Hematopoietic multipotent progenitor cell treated with erythropoietin and hydrocortisone succinate and interleukin-3 and kit ligand, for 6 days (in vitro differentiated cells): Measurements from ENCODE around the gene TEX10.
A peak's percentile ranks its signal among the peaks of the same experiment; 100 is the strongest.

ENCODE experiments used
- DNase-seq: peaks from one replicate; pipeline ENCODE4 v3.0.0-alpha.2; 2015

The TEX10 gene

DNA sequence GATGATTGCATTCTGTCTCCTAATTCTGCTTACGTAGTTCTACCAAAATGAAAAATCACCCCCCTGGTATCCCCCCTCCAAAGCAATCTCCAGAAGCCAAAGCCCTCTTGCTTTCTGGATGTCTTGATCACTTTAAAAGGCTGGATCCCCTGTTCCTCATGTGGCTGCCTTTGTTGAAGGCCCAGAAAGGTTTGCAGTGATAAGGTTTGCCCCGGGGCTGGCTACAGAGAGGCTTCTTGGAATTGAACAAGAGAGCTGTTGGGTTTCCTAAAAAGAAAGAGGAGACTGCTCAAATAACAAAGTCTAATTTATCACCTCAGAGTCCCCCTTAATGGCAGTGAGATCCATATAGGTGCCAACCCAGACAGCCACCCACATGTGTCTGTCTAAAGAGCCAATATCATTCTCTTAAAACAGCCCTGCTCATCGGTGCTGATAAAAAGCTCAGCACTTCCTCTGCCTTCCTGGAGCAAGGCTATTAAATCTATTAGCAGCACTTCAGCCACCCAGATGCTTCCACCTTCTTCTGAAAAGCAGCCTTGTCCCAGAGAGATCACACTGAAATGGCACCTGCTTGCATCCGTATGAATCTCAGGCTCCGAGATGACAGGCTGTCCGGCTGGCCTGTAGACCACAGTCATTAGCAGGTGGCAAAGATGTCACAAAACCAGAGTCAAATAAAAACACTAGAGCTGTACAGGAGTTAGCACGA lies 70.9 kb downstream of the TEX10 start:
- peak; percentile 71 for DNase-seq

DNA sequence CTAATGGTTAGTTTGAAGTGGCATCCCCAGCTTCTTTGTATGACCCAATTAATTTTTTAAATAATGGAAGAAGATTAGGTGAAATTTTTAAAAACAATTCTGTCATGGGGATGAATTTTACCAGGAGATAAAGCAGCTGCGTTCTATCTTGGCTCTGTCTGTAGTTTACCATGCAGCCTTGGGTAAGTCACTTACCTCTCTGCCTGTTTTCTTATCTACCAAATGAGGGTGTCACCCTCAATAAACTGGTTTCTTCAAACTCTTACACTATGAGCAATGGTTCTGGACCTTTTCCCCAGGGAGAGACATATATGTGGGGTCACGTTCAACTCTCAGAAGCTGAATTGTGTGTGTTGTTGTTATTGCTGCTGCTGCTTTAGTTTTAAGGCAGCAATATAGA lies 71.7 kb downstream of the TEX10 start:
- DNase-seq = peak; percentile 79

DNA sequence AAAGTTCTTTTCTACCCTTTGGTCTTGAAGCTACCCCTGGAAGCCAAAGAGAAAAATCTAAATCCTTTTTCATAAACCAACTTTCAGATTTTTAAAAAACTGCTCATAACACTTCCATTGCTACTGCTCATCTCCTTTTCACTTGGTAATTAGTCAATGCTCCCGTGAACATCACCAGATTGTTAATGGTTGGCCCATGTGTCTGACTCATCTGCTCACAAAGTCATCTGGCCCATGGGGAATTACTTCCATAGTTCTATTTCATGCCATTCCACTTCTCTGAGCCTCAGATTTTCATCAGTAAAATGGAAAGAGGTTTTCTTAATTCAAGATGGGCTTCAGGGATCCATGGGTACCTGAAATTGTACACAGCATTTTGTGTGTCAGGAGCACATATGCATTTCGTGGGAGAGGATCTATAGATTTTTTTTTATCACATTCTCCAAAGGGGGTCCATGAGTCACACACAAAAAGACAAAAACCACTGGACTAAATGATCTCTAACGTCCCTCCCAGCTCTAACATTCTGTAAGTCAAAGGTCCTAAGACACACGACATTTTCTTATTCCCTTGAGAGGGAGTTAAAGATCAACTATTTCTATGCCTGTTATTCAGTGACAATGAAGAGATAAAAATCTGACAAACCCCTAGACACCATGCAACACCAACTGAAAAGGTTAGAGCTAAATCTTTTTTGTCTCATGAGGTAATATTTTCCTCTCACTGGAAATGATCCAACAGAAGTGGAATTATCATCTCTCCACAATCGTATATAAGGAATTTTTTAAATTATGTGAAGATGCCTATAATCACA lies 75.4 kb downstream of the TEX10 start:
- DNase-seq = no peak

DNA sequence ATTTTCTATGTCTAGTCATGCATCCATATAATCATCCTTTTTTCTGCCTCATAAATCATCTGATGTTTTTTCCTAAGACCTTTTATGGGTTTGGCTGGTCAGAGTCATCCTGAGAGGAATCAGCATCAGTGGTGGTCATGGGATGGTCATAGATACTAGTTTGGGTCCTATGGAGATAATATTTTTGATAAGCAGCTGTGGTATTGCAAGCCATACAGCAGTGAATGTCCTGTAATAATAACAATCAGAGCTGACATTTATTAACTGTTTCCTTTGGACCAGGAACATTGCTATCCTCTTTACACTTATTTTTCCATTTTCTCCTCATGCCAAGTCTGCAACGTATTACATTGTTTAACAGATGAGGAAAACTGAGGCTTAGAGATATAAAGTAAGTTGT lies 83.1 kb downstream of the TEX10 start:
- no peak for DNase-seq

DNA sequence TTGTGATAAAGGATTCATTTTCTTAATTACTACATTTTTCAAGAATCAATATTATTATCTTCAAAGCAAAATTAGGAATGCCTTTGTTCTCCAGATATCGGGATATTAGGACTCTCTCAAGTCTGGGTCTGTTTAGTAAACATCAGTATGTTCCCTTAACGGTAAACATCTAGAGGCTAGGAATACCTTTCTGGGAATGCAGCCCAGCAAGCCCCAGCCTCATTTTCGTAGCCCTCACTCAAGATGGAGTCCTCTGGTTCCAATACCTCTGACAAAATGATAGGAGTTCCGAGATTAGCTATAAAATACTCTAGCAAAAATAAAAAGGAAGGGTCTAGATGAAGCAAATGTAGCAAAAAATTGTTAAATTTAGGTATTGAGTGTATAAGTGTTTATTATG lies 84.5 kb downstream of the TEX10 start:
- no peak for DNase-seq

DNA sequence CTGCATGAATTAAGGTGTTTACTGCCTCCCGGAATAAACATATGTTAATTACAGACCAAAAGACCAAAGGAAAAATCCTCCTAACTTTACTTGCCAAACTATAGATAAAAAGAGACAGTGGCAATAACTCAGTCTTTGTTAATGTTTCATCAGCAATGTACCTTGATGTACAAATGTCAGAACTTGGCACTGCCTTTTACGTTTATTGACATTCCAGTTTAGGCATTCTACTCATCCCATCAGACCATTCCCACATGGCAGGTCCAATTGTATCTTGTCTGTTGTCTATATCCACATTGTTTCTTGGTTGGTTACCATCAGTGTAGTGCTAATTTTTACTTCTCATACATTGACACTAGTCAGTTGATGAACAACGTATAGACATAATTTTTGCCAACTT lies 85.5 kb downstream of the TEX10 start:
- no peak for DNase-seq
